Measurements from ENCODE around the gene LPGAT1. TPM values are rescaled to one million over a fixed set of nuclear protein-coding genes. Genes with fewer than 3 reads are reported as not detected.

LPGAT1 gene
- total and polyA plus RNA-seq, 3 donors from 2014 or later, result 43.0 to 70.5 (median 44.1) TPM

GRCh38 chr1:211756471-211757020 lies 74.0 kb downstream of the LPGAT1 start:
- TF ChIP-seq POLR2A (IDR thresholded peaks at IDR 0.05) (no peak), CTCF (IDR thresholded peaks at IDR 0.05) (no peak)
- Histone ChIP-seq H3K36me3 (ENCODE audit: low read depth, missing control alignments) (no peaks in the 10 kb centered on the region), H3K4me1 (no peaks in the 10 kb centered on the region), H3K9me3 (no peaks in the 10 kb centered on the region), H3K27me3 (no peaks in the 10 kb centered on the region), H3K4me3 (no peak overlapping the region), H3K27ac (no peak overlapping the region)
- WGBS, 2 donors, result 93 to 97% methylated on average over 7 of the region's 7 CpGs
- DNase-seq, result no peak
- intact Hi-C loops (cut with DNase I; ENCODE audit: low total_unique reads), result no loop called here

GRCh38 chr1:211753649-211754251 lies 76.8 kb downstream of the LPGAT1 start:
- Histone ChIP-seq H3K4me1 (peaks cover 8% of the 10 kb centered on the region), H3K36me3 (ENCODE audit: low read depth, missing control alignments) (no peaks in the 10 kb centered on the region), H3K9me3 (no peaks in the 10 kb centered on the region), H3K27me3 (no peaks in the 10 kb centered on the region), H3K27ac (no peak overlapping the region), H3K4me3 (no peak overlapping the region)
- TF ChIP-seq CTCF (IDR thresholded peaks at IDR 0.05), result no peak
- no peak for TF ChIP-seq POLR2A (IDR thresholded peaks at IDR 0.05)
- DNase-seq, result no peak
- 90 to 91% methylated on average over 4 of the region's 4 CpGs for WGBS, 2 donors
- intact Hi-C loops (cut with DNase I; ENCODE audit: low total_unique reads), result no loop called here

GRCh38 chr1:211752951-211753486 lies 77.5 kb downstream of the LPGAT1 start:
- WGBS, 2 donors, result 50 to 53% methylated on average over 2 of the region's 2 CpGs
- intact Hi-C loops (cut with DNase I; ENCODE audit: low total_unique reads), result no loop called here
- DNase-seq, result no peak
- no peak overlapping the region for H3K27ac ChIP-seq
- TF ChIP-seq CTCF (IDR thresholded peaks at IDR 0.05), result no peak
- no peak for TF ChIP-seq POLR2A (IDR thresholded peaks at IDR 0.05)
- no peak overlapping the region for H3K4me3 ChIP-seq
- no peaks in the 10 kb centered on the region for H3K36me3 ChIP-seq (ENCODE audit: low read depth, missing control alignments)
- no peaks in the 10 kb centered on the region for H3K27me3 ChIP-seq
- no peaks in the 10 kb centered on the region for H3K9me3 ChIP-seq
- H3K4me1 ChIP-seq, result peaks cover 8% of the 10 kb centered on the region

GRCh38 chr1:211752317-211752716 lies 78.2 kb downstream of the LPGAT1 start:
- peaks cover 8% of the 10 kb centered on the region for H3K4me1 ChIP-seq
- DNase-seq, result no peak
- H3K9me3 ChIP-seq, result no peaks in the 10 kb centered on the region
- 70 to 83% methylated on average over 4 of the region's 4 CpGs for WGBS, 2 donors
- no peak overlapping the region for H3K27ac ChIP-seq
- intact Hi-C loops (cut with DNase I; ENCODE audit: low total_unique reads), result no loop called here
- H3K36me3 ChIP-seq (ENCODE audit: low read depth, missing control alignments), result no peaks in the 10 kb centered on the region
- no peak for TF ChIP-seq CTCF (IDR thresholded peaks at IDR 0.05)
- no peaks in the 10 kb centered on the region for H3K27me3 ChIP-seq
- H3K4me3 ChIP-seq, result no peak overlapping the region

GRCh38 chr1:211751438-211751837 lies 79.1 kb downstream of the LPGAT1 start:
- intact Hi-C loops (cut with DNase I; ENCODE audit: low total_unique reads), result no loop called here
- H3K4me3 ChIP-seq, result no peak overlapping the region
- no peak for DNase-seq
- peaks cover 8% of the 10 kb centered on the region for H3K4me1 ChIP-seq
- TF ChIP-seq POLR2A (IDR thresholded peaks at IDR 0.05), result no peak
- TF ChIP-seq CTCF (IDR thresholded peaks at IDR 0.05), result no peak
- no peaks in the 10 kb centered on the region for H3K36me3 ChIP-seq (ENCODE audit: low read depth, missing control alignments)
- H3K9me3 ChIP-seq, result no peaks in the 10 kb centered on the region
- no peak overlapping the region for H3K27ac ChIP-seq
- 57 to 65% methylated on average over 3 of the region's 3 CpGs for WGBS, 2 donors
- no peaks in the 10 kb centered on the region for H3K27me3 ChIP-seq
